Omental fat pad (tissue), 4 donors: ENCODE data around the gene TRIM24. TPM values are rescaled to one million over a fixed set of nuclear protein-coding genes. Genes with fewer than 3 reads are reported as not detected.
"Not testable (repeated sequence)": the region's sequence is repeated elsewhere in the genome, so short reads cannot be mapped to it uniquely, and the experiment has no call there.

Experiments
- ATAC-seq: fragments of 150-250 bp; one replicate; pipeline ENCODE4 v1.9.1; 2016; ENCODE audit warnings: mild to moderate bottlenecking, moderate library complexity; ENCODE audit not compliant: low FRiP score
- DNase-seq: peaks from one replicate; pipeline ENCODE4 v3.0.0-alpha.2; 2019; ENCODE audit warnings: low spot score
- CTCF ChIP-seq, 3 donors: fragments of 450-650 bp; IDR thresholded peaks; one replicate each; pipeline ENCODE4 v1.5.1; 2016 to 2017; ENCODE audit warnings: antibody characterized with exemption in 3 of 3, mild to moderate bottlenecking in 3 of 3, moderate library complexity in 2 of 3
- total RNA-seq, 4 donors: library from RNA; depleted of rRNA; stranded (reverse); fragments of >200 nt; gene quantifications; one replicate each; pipeline ENCODE4 v1.1.0, GENCODE V29; 2016

TRIM24 gene
- total RNA-seq, 4 donors from 2014 or later, result 9.2 to 20.6 (median 11.4) TPM

GRCh38 chr7:138524259-138524658, 64.2 kb downstream of the TRIM24 start:
- ATAC-seq (no peak), DNase-seq (no peak)
- TF ChIP-seq CTCF (IDR thresholded peaks at IDR 0.05), result no peak

GRCh38 chr7:138525757-138526156, 65.7 kb downstream of the TRIM24 start:
- ATAC-seq (no peak), DNase-seq (no peak)
- TF ChIP-seq CTCF (IDR thresholded peaks at IDR 0.05), result no peak

- no peak for ATAC-seq
- TF ChIP-seq CTCF (IDR thresholded peaks at IDR 0.05), result no peak
- no peak for DNase-seq
Measured at GRCh38 chr7:138527746-138528223, 67.7 kb downstream of the TRIM24 start.

GRCh38 chr7:138536833-138537232, 76.8 kb downstream of the TRIM24 start:
- DNase-seq, result not testable (repeated sequence)

GRCh38 chr7:138538518-138538917, 78.5 kb downstream of the TRIM24 start:
- DNase-seq (no peak), ATAC-seq (no peak)
- no peak for TF ChIP-seq CTCF (IDR thresholded peaks at IDR 0.05)

More at GRCh38 chr7:138536833-138537232, 76.8 kb downstream of the TRIM24 start:
- ATAC-seq, result not testable (repeated sequence)

GRCh38 chr7:138538997-138539644, 79.1 kb downstream of the TRIM24 start:
- no peak for DNase-seq
- ATAC-seq, result no peak
- TF ChIP-seq CTCF (IDR thresholded peaks at IDR 0.05), result no peak

- DNase-seq (no peak), ATAC-seq (no peak)
- TF ChIP-seq CTCF (IDR thresholded peaks at IDR 0.05), result no peak
Measured at GRCh38 chr7:138542183-138542582, 82.1 kb downstream of the TRIM24 start.
